IgD-negative memory B cell (primary cell): ENCODE measurements around the gene BANP. TPM values are rescaled to one million over a fixed set of nuclear protein-coding genes. Genes with fewer than 3 reads are reported as not detected.
"Not testable (repeated sequence)": the region's sequence is repeated elsewhere in the genome, so short reads cannot be mapped to it uniquely, and the experiment has no call there.

ENCODE experiments used
- H3K27ac Mint-ChIP-seq, 3 donors: one replicate each; pipeline ENCODE4 v1.8.0; 2020 to 2022; ENCODE audit warnings: mild to moderate bottlenecking in 3 of 3, mixed read lengths in 3 of 3, moderate library complexity in 1 of 3
- H3K27me3 Mint-ChIP-seq: one replicate; pipeline ENCODE4 v1.8.0; 2021; ENCODE audit warnings: mixed read lengths
- H3K36me3 Mint-ChIP-seq: one replicate; pipeline ENCODE4 v1.8.0; 2020; ENCODE audit warnings: mild to moderate bottlenecking, mixed read lengths
- H3K4me1 Mint-ChIP-seq, 3 donors: one replicate each; pipeline ENCODE4 v1.8.0; 2020 to 2022; ENCODE audit warnings: mixed read lengths in 3 of 3, mild to moderate bottlenecking in 1 of 3
- H3K4me3 Mint-ChIP-seq, 4 donors: one replicate each; pipeline ENCODE4 v1.8.0; 2020 to 2022; ENCODE audit warnings: mild to moderate bottlenecking in 4 of 4, mixed read lengths in 4 of 4, moderate library complexity in 3 of 4
- H3K9me3 Mint-ChIP-seq, 3 donors: one replicate each; pipeline ENCODE4 v1.8.0; 2020 to 2021; ENCODE audit warnings: mixed read lengths in 3 of 3, mild to moderate bottlenecking in 1 of 3
- polyA plus RNA-seq: library from polyadenylated mRNA; unstranded; fragments of 300-500 nt; fragmentation: Illumina TruSeq; gene quantifications from one replicate; pipeline ENCODE4 v1.2.3, GENCODE V29; 2021

The BANP gene
- polyA plus RNA-seq, 1 donor from 2014 or later, result 37.3 TPM

DNA sequence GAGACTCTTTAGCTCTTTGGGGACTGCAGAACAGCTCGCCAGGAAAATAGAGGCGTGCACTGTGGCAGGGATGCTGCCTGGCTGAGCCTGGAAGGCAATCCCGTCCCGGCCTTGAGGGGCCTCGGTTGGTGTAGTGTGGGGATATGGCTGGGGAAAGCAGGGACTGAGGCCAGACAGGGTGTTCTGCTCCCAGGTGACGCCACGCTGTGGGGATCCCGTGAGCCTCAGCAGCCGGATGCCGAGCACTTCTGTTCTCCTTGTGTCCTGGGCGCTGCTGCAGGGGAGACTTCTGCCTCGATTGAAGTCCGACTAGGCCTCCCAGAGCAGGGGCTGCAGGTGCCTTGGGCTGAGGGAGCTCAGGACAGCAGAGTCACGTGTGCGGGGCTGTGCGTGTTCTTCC lies 72.6 kb downstream of the BANP start:
- Mint-ChIP-seq H3K27ac (no peak overlapping the region), H3K4me1 (peaks cover 0 to 11% (median 5%) of the 10 kb centered on the region in 3 donors), H3K4me3 (no peak overlapping the region), H3K36me3 (peaks cover 5% of the 10 kb centered on the region), H3K9me3 (no peaks in the 10 kb centered on the region), H3K27me3 (no peaks in the 10 kb centered on the region)

DNA sequence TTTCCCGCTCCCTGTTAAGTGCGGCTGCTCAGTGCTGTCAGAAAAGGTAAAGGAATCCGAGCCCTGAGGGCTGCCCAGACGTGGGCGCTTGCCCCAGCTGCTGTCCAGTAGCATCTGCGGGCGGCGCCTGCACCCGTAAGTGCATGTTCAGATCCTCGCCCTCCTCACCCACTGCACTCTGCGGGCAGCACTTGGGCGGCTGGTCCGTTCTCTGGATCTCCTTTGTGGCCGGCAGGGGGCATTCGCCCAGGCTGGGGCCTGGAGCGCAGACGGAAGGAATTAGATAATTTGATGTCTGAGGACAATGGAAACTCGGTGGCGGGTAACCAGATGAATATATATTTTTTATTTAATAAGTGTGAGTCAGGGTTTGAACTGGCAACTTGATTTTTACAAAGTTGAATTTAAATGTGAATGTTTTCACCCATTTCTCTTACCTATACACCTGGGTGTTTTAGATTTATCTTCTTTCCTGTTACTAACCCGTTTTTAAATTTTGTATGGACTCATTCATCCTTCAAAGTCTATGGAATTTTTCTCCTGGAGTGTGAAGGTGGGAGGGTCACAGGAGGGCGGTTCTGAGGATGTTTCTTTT lies 73.4 kb downstream of the BANP start:
- H3K27ac Mint-ChIP-seq, result peak overlapping the region in 2 of 3 donors; percentile 35 to 83
- peak overlapping the region in 1 of 4 donors; percentile 58 for H3K4me3 Mint-ChIP-seq
- not testable (repeated sequence) for H3K9me3 Mint-ChIP-seq, H3K36me3 Mint-ChIP-seq, H3K27me3 Mint-ChIP-seq
- peaks cover 0 to 12% (median 5%) of the 10 kb centered on the region in 3 donors for H3K4me1 Mint-ChIP-seq

GRCh38 chr16:88025086-88025492 lies 73.9 kb downstream of the BANP start:
- not testable (repeated sequence) for H3K36me3 Mint-ChIP-seq, H3K9me3 Mint-ChIP-seq, H3K4me3 Mint-ChIP-seq, H3K27me3 Mint-ChIP-seq
- Mint-ChIP-seq H3K27ac (peak overlapping the region in 2 of 3 donors; percentile 35 to 83), H3K4me1 (peaks cover 0 to 13% (median 5%) of the 10 kb centered on the region in 3 donors)

- peak overlapping the region in 1 of 3 donors; percentile 25 for H3K27ac Mint-ChIP-seq
- H3K9me3 Mint-ChIP-seq, result not testable (repeated sequence)
- peaks cover 0 to 14% (median 5%) of the 10 kb centered on the region in 3 donors for H3K4me1 Mint-ChIP-seq
Observed at GRCh38 chr16:88025828-88026555, 74.8 kb downstream of the BANP start.

GRCh38 chr16:88026964-88027938 lies 76.0 kb downstream of the BANP start:
- H3K27ac Mint-ChIP-seq, result no peak overlapping the region
- no peak overlapping the region for H3K4me3 Mint-ChIP-seq
- H3K9me3 Mint-ChIP-seq, result no peaks in the 10 kb centered on the region
- H3K36me3 Mint-ChIP-seq, result peaks cover 9% of the 10 kb centered on the region
- peaks cover 0 to 14% (median 5%) of the 10 kb centered on the region in 3 donors for H3K4me1 Mint-ChIP-seq
- no peaks in the 10 kb centered on the region for H3K27me3 Mint-ChIP-seq

More at GRCh38 chr16:88025828-88026555, 74.8 kb downstream of the BANP start:
- H3K27me3 Mint-ChIP-seq, H3K4me3 Mint-ChIP-seq, H3K36me3 Mint-ChIP-seq: not testable (repeated sequence)

DNA sequence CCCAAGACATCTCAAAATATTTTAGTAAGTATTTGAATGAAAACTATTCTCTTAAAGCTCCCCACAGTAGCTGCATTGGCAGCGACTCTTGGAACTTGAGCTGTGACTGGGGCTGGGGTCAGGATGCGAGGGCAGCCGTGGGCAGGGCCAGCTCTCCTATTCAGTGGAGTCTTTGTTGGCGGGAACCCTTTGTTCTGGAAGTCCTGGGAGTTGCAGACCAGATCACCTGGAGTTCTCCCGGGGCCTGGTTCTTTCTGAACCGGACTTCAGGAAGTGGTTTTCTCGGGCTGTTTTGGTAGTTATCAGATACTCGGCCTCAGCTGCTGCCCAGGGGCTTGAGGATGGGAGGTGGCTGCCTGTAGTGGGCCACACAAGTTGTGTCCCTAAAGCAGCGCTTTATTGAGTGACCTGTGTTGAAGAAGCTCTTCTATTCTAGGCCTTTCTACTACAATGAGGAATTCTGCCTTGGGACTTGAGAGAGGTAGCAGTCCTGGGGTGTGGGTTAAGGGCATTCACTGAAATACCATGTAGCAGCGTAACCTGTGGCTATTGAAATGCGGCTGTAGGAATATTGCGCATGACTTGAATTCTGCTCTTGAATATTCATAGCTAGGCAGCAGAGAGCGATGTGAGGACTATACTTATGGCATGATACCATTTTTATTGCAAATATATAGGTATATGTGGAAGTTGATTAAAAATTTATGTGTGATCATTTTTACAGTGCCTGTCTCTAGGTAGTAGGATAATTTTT lies 77.1 kb downstream of the BANP start:
- not testable (repeated sequence) for H3K36me3 Mint-ChIP-seq, H3K27me3 Mint-ChIP-seq, H3K4me3 Mint-ChIP-seq, H3K9me3 Mint-ChIP-seq, H3K27ac Mint-ChIP-seq
- peaks cover 0 to 14% (median 5%) of the 10 kb centered on the region in 3 donors for H3K4me1 Mint-ChIP-seq

- Mint-ChIP-seq H3K4me3 (no peak overlapping the region), H3K9me3 (no peaks in the 10 kb centered on the region), H3K27ac (no peak overlapping the region), H3K36me3 (peaks cover 9% of the 10 kb centered on the region), H3K27me3 (no peaks in the 10 kb centered on the region), H3K4me1 (peaks cover 0 to 7% (median 0%) of the 10 kb centered on the region in 3 donors)
Observed at GRCh38 chr16:88030498-88030897, 79.3 kb downstream of the BANP start.

GRCh38 chr16:88030961-88031360 lies 79.7 kb downstream of the BANP start:
- H3K9me3 Mint-ChIP-seq, H3K4me3 Mint-ChIP-seq, H3K4me1 Mint-ChIP-seq, H3K27ac Mint-ChIP-seq, H3K27me3 Mint-ChIP-seq, H3K36me3 Mint-ChIP-seq: not testable (repeated sequence)

DNA sequence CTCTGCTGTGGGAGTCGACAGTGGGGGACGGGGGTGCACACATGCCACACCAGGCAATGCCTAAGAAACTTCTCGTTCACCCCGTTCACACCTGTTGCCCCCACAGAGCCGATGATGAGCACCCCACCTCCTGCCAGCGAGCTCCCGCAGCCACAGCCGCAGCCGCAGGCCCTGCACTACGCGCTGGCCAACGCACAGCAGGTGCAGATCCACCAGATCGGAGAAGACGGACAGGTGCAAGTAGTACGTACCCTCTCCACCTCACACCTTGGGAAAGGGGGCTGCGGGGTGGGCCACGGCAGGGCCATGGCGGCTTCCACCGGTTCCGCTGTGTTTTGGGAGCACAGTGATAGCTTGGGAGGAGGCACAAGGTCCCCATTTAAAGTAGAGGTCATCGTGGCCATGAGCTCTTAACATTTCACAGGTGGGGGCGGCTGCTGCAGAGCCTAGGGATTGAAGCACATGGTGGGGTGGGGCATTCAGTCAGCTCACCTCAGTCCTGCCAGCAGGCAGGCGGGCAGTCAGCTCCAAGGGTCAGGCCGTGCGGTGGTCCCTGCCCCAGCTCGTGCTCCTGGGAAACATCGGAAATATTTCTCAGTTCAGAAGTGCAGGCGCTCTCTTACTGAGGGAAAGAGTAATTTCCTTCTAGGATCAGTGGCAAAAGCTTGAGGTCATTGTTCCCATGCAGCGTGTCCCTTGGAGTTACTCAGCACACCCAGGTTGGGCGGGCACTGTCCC lies 81.9 kb downstream of the BANP start:
- H3K36me3 Mint-ChIP-seq, H3K27me3 Mint-ChIP-seq, H3K4me1 Mint-ChIP-seq, H3K9me3 Mint-ChIP-seq, H3K27ac Mint-ChIP-seq, H3K4me3 Mint-ChIP-seq: not testable (repeated sequence)

GRCh38 chr16:88034770-88035169 lies 83.5 kb downstream of the BANP start:
- Mint-ChIP-seq H3K36me3 (peaks cover 6% of the 10 kb centered on the region), H3K27me3 (no peaks in the 10 kb centered on the region), H3K4me1 (peaks cover 0 to 2% (median 0%) of the 10 kb centered on the region in 3 donors), H3K27ac (no peak overlapping the region), H3K9me3 (no peaks in the 10 kb centered on the region), H3K4me3 (no peak overlapping the region)

DNA sequence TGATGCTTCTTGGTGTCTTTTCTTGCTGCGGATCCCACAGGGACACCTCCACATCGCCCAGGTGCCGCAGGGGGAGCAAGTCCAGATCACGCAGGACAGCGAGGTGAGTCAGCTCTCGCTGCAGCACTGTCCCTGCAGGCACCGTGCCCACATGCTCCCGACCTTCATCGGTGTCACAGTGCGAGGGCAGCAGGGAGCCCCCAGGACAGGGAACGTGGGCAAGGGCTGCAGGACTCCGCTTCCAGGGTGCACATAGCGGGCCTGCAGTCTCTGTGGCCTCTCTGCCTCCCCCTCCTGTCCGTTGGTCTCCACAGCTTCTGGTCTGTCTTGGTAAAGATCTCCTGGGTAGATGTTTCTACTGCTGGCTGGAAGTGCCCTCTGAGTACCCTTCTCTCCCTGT lies 84.1 kb downstream of the BANP start:
- H3K4me1 Mint-ChIP-seq, result peaks cover 0 to 2% (median 0%) of the 10 kb centered on the region in 3 donors
- no peaks in the 10 kb centered on the region for H3K27me3 Mint-ChIP-seq
- H3K27ac Mint-ChIP-seq, result no peak overlapping the region
- peak overlapping the region in 1 of 4 donors; percentile 45 for H3K4me3 Mint-ChIP-seq
- H3K9me3 Mint-ChIP-seq, result no peaks in the 10 kb centered on the region
- H3K36me3 Mint-ChIP-seq, result peaks cover 6% of the 10 kb centered on the region

DNA sequence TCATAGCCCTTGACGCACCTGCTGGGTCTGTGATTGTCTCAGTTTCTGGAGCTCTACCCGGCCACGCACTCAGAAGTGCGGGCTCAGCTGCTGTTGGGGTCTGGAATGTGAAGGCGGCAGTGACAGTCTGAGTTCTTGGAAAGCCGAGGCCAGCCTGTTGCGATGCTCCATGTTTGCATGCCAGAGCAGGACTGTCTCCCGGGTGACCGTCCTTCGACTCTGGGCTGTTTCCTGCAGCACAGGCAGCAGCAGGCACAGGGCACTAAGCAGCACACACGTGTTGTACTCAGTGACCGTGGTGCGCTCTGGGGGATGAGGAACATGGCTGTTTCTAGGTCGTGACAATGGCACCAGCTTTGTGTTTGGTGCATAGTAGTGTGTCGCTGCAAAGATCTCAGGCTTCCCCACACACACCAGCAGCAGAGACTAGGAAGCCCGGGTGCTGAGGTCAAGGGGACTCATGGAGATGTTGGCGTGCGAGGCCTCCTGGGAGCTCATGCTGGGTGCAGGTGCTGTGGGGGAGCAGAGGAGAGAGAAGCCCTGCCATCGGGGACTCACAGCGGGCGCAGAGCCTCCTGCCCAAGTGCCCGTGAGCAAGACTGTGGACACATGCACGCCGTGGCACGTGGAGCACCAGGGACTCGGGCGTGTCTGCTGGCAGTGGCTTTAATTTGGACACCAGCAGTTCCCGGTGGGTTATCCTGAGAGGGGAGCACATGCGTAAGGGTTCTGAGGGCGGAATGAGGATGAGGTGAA lies 84.8 kb downstream of the BANP start:
- not testable (repeated sequence) for H3K4me1 Mint-ChIP-seq, H3K9me3 Mint-ChIP-seq, H3K27me3 Mint-ChIP-seq, H3K36me3 Mint-ChIP-seq
- Mint-ChIP-seq H3K4me3 (peak overlapping the region in 2 of 4 donors; percentile 34 to 56), H3K27ac (peak overlapping the region in 1 of 3 donors; percentile 62)

DNA sequence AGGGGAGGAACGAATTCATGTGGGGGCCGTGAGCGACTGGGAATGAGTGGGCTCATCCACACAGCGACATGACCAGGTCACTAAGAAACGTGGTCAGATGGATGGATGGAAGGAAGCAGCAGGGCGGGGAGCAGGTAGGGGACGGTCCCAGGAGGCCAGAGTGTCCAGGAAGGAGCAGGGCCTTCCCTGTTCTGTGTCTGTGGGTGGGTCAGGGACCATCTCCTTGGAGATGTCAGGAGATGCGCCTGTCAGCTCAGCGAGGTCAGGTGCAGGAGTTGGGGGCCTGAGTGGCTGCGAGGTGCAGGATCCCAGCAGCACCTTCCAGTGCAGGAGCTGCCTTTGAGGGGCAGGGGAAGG lies 85.4 kb downstream of the BANP start:
- not testable (repeated sequence) for H3K4me3 Mint-ChIP-seq, H3K4me1 Mint-ChIP-seq, H3K27me3 Mint-ChIP-seq, H3K36me3 Mint-ChIP-seq, H3K9me3 Mint-ChIP-seq
- peak overlapping the region in 1 of 3 donors; percentile 14 for H3K27ac Mint-ChIP-seq

DNA sequence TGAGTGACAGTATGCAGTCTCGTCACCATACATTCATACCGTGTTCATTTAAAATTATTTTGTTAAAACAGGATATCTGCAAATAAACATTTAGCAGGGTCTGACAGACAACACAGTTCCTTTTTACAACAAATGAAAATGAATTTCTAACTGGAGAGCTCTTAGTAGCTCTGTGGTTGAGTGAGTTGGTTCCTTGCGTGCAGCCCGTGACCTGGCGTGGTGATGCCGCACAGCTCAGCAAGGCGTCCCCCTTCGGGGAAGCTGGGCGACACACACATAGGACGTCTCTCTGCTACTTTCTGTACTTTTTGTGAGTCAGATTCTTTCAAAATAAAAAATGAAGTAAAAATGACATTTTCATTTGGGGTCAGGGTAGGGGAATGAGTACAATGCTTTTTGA lies 86.1 kb downstream of the BANP start:
- not testable (repeated sequence) for H3K9me3 Mint-ChIP-seq, H3K27me3 Mint-ChIP-seq, H3K4me1 Mint-ChIP-seq, H3K4me3 Mint-ChIP-seq, H3K36me3 Mint-ChIP-seq
- peak overlapping the region in 1 of 3 donors; percentile 39 for H3K27ac Mint-ChIP-seq
